Sigmoid colon (tissue), 4 donors: ENCODE measurements around the gene TBC1D1.

Experiments used
- EP300 ChIP-seq, 4 donors: sonication (generic); formaldehyde crosslinking; IDR thresholded peaks; one replicate each; pipeline ENCODE4 v1.6.1; 2017; ENCODE audit warnings: antibody characterized with exemption in 4 of 4
- POLR2AphosphoS5 ChIP-seq, 4 donors: sonication (generic); formaldehyde crosslinking; IDR thresholded peaks; one replicate each; pipeline ENCODE4 v1.6.1; 2017; ENCODE audit warnings: antibody characterized with exemption in 4 of 4
- TF ChIP-seq, protein P1 (sequence below), 4 experiments: fragments of 450-650 bp in 3 of 4; fragments of 200-600 bp in 1 of 4; IDR thresholded peaks; one replicate each; pipeline ENCODE4 v1.5.1; 2016 to 2019; ENCODE audit warnings: antibody characterized with exemption in 4 of 4, mild to moderate bottlenecking in 3 of 4, moderate library complexity in 2 of 4

DNA sequence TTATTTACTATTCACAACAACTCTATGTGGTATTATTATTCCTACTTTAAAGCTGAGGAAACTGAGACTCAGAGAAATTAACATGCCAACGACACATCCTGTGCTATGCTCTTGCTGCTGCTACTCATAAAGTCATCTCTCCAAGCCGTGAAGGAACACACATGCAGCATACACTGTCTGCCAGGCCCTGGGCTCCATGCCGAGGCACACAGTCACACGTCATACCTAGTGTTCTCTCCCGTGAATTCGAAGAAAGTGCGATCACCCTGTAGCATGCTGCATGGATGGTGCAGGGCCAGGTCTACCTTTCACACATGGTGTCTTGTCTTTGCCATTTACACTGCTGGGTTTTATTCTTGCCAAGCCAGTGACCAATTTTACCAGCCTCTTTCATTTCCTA, 34.1 kb downstream of the TBC1D1 start:
- TF ChIP-seq, protein P1, sequence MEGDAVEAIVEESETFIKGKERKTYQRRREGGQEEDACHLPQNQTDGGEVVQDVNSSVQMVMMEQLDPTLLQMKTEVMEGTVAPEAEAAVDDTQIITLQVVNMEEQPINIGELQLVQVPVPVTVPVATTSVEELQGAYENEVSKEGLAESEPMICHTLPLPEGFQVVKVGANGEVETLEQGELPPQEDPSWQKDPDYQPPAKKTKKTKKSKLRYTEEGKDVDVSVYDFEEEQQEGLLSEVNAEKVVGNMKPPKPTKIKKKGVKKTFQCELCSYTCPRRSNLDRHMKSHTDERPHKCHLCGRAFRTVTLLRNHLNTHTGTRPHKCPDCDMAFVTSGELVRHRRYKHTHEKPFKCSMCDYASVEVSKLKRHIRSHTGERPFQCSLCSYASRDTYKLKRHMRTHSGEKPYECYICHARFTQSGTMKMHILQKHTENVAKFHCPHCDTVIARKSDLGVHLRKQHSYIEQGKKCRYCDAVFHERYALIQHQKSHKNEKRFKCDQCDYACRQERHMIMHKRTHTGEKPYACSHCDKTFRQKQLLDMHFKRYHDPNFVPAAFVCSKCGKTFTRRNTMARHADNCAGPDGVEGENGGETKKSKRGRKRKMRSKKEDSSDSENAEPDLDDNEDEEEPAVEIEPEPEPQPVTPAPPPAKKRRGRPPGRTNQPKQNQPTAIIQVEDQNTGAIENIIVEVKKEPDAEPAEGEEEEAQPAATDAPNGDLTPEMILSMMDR (IDR thresholded peaks at IDR 0.05): no peak
- TF ChIP-seq EP300 (IDR thresholded peaks at IDR 0.05) (no peak), POLR2AphosphoS5 (IDR thresholded peaks at IDR 0.05) (no peak)
